ENCODE results near the gene EEF1G. TPM values are rescaled to one million over a fixed set of nuclear protein-coding genes. Genes with fewer than 3 reads are reported as not detected.

Gene EEF1G
- total RNA-seq, 1 experiment from 2014 or later: 1,815 TPM

DNA sequence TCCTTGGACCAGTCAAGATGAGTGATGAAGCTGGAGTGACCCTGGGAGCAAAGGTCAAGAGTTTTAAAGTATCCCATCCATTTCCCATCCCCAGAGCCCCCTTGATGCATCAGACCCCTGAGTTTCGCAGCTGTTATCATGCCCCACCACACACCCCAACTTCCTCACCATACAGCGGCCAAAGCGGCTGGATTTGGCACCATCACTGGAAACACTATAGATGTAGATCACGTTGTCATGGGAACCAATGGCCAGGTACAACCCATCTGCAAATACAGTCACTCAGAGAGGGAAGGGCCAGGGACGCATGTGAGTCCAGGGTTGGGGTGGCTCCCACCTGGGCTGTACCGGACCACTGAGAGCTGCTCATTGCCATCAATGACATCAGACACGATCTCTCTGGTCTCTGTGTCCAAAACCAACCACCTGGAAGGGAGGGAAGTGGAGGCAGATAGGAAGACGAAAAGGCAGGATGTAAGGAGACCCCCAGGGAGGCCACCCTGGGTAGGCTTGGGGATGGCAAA, 30.1 kb upstream of the EEF1G start:
- no TSS peak for BruUV-seq (replicated peaks)
- Histone ChIP-seq H3K9me2 (replicated peaks; ENCODE audit: low read length) (no peaks in the 10 kb centered on the region), H3K36me3 (ENCODE audit: low read depth, low read length) (peaks cover 6% of the 10 kb centered on the region; the same call in 1 of the 2 replicates), H3K4me2 (ENCODE audit: low read length) (no peak overlapping the region), H3K27ac (ENCODE audit: low read length) (no peak overlapping the region), H3K4me3 (ENCODE audit: low read length) (no peak overlapping the region), H3K27me3 (ENCODE audit: low read length) (no peaks in the 10 kb centered on the region), H3K9ac (ENCODE audit: low read length) (no peak overlapping the region), H3F3A (ENCODE audit: low read length, unreplicated experiment) (no peaks in the 10 kb centered on the region), H3K9me3 (ENCODE audit: low read length) (no peaks in the 10 kb centered on the region), H2AFZ (ENCODE audit: low read length) (no peak overlapping the region), H3K79me2 (ENCODE audit: low read length) (peaks cover 28% of the 10 kb centered on the region), H4K20me1 (ENCODE audit: low read length) (no peaks in the 10 kb centered on the region), H3K4me1 (ENCODE audit: insufficient read depth, low read length) (peaks cover 21% of the 10 kb centered on the region)
- CTCF ChIA-PET: no interaction called here
- POLR2A ChIA-PET (ENCODE audit: unreplicated experiment): no interaction called here
- ATAC-seq: no peak
- intact Hi-C loops (cut with micrococcal nuclease): loop anchor here (5.0 kb wide), 1 partner anchor 68 kb away; the partner anchor contains the start of genes LBHD1 and UQCC3
- TF ChIP-seq EZH2phosphoT487 (IDR thresholded peaks at IDR 0.05; ENCODE audit: borderline replicate concordance, low read length) (no peak), EZH2 (IDR thresholded peaks at IDR 0.05; ENCODE audit: low read length, unreplicated experiment) (no peak), CTCF (conservative IDR thresholded peaks at IDR 0.05; ENCODE audit: low read depth, low read length) (no peak)
- no peak for DNase-seq

DNA sequence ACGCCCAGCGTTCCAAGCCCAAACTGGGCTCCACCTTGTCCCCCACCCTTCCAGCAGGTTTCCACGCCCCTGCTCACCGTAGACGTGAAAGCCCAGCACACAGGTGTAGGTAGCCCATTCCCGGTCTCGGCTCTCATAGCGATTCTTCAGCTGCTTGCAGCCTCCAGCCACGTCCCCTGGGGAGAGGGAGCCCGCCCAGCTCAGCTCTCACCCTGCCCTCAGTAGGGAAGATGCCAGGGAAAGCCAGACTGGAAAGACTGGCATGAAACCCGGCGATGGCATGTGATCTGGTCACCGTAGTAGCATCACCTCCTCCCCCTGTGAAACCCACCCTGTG, 29.3 kb upstream of the EEF1G start:
- Histone ChIP-seq H3K27ac (ENCODE audit: low read length) (no peak overlapping the region), H3F3A (ENCODE audit: low read length, unreplicated experiment) (no peaks in the 10 kb centered on the region), H2AFZ (ENCODE audit: low read length) (no peak overlapping the region), H4K20me1 (ENCODE audit: low read length) (no peaks in the 10 kb centered on the region), H3K9ac (ENCODE audit: low read length) (no peak overlapping the region), H3K9me3 (ENCODE audit: low read length) (no peaks in the 10 kb centered on the region), H3K4me1 (ENCODE audit: insufficient read depth, low read length) (peaks cover 21% of the 10 kb centered on the region), H3K4me3 (ENCODE audit: low read length) (no peak overlapping the region), H3K79me2 (ENCODE audit: low read length) (peaks cover 36% of the 10 kb centered on the region), H3K4me2 (ENCODE audit: low read length) (no peak overlapping the region), H3K36me3 (ENCODE audit: low read depth, low read length) (peaks cover 14% of the 10 kb centered on the region), H3K27me3 (ENCODE audit: low read length) (no peaks in the 10 kb centered on the region), H3K9me2 (replicated peaks; ENCODE audit: low read length) (no peaks in the 10 kb centered on the region)
- POLR2A ChIA-PET (ENCODE audit: unreplicated experiment): no interaction called here
- no peak for TF ChIP-seq EZH2 (IDR thresholded peaks at IDR 0.05; ENCODE audit: low read length, unreplicated experiment)
- TF ChIP-seq EZH2phosphoT487 (IDR thresholded peaks at IDR 0.05; ENCODE audit: borderline replicate concordance, low read length): no peak
- TF ChIP-seq CTCF (conservative IDR thresholded peaks at IDR 0.05; ENCODE audit: low read depth, low read length): no peak
- intact Hi-C loops (cut with micrococcal nuclease): loop anchor here (5.0 kb wide), 1 partner anchor 69 kb away; the partner anchor contains the start of genes LBHD1 and UQCC3
- ATAC-seq (no peak), DNase-seq (no peak)
- CTCF ChIA-PET: no interaction called here
- BruUV-seq (replicated peaks): no TSS peak
